ENCODE measurements around the gene RNF223. TPM values are rescaled to one million over a fixed set of nuclear protein-coding genes. Genes with fewer than 3 reads are reported as not detected.
"Not testable (repeated sequence)": the region's sequence is repeated elsewhere in the genome, so short reads cannot be mapped to it uniquely, and the experiment has no call there.

The RNF223 gene
- total RNA-seq, 1 experiment from 2014 or later: not detected

GRCh38 chr1:1058088-1058905 is 15.8 kb downstream of the RNF223 start:
- Histone ChIP-seq H3K79me2 (ENCODE audit: insufficient read depth, low read length) (no peaks in the 10 kb centered on the region), H3K79me1 (ENCODE audit: insufficient read depth, low read depth, low read length, poor library complexity, severe bottlenecking) (no peaks in the 10 kb centered on the region), H3K27me3 (ENCODE audit: insufficient read depth, low read length) (peaks cover 6% of the 10 kb centered on the region; the same call in 1 of the 2 replicates), H4K8ac (replicated peaks; ENCODE audit: insufficient read length, low read depth, low read length) (no peak overlapping the region), H3K18ac (ENCODE audit: insufficient read length, low read depth, low read length) (no peak overlapping the region), H2BK120ac (ENCODE audit: low read depth, low read length, poor library complexity, severe bottlenecking) (no peak overlapping the region), H2AK5ac (ENCODE audit: insufficient read length, low read length) (no peak overlapping the region), H3K14ac (ENCODE audit: insufficient read depth, low read length) (no peak overlapping the region), H2BK12ac (ENCODE audit: insufficient read length, low read depth, low read length) (no peak overlapping the region), H3K4me1 (ENCODE audit: insufficient read depth, low read length) (no peaks in the 10 kb centered on the region), H3T11ph (ENCODE audit: low read length) (no peak overlapping the region), H3K4me2 (ENCODE audit: insufficient read depth, insufficient read length, low read length) (peak overlapping the region; percentile 53), H3K9me3 (ENCODE audit: control insufficient read depth, low read depth, low read length) (no peaks in the 10 kb centered on the region), H3K56ac (ENCODE audit: insufficient read length, low read depth, low read length) (no peak overlapping the region), H4K5ac (ENCODE audit: insufficient read length, low read depth, low read length) (no peak overlapping the region), H3K27ac (ENCODE audit: insufficient read length, low read depth, low read length) (no peak overlapping the region), H2BK20ac (ENCODE audit: low read depth, low read length, poor library complexity, severe bottlenecking) (no peak overlapping the region), H4K20me1 (ENCODE audit: control insufficient read depth, insufficient read depth, insufficient read length) (no peaks in the 10 kb centered on the region), H4K91ac (ENCODE audit: insufficient read length, low read depth, low read length) (no peak overlapping the region), H2AFZ (ENCODE audit: low read length) (no peak overlapping the region), H2BK15ac (ENCODE audit: low read depth, low read length) (no peak overlapping the region), H3K23ac (ENCODE audit: insufficient read length, low read depth, low read length) (no peak overlapping the region), H3K4ac (ENCODE audit: low read depth, low read length) (no peak overlapping the region), H2BK5ac (ENCODE audit: insufficient read length, low read length) (no peak overlapping the region), H3K23me2 (ENCODE audit: insufficient read length, low read depth, low read length, poor library complexity, severe bottlenecking) (peaks cover 8% of the 10 kb centered on the region), H3K9ac (ENCODE audit: extremely low read depth, insufficient read length, low read length) (no peak overlapping the region)
- H3K9me3 Mint-ChIP-seq: no peaks in the 10 kb centered on the region
- DNase-seq: no peak
- H3K4me3 Mint-ChIP-seq: peak overlapping the region; percentile 71 to 86
- no peak for TF ChIP-seq CTCF (conservative IDR thresholded peaks at IDR 0.05)
- H3K27me3 Mint-ChIP-seq (ENCODE audit: low read depth): peaks cover 64% of the 10 kb centered on the region
- H3K27ac Mint-ChIP-seq: no peak overlapping the region
- peaks cover 12 to 17% of the 10 kb centered on the region in 2 experiments for H3K4me1 Mint-ChIP-seq
- WGBS (ENCODE audit: extremely low coverage, insufficient read length, low lambda C conversion rate): no CpG with 5 or more reads among the region's 24 CpGs
- H3K36me3 Mint-ChIP-seq (ENCODE audit: insufficient read depth in 1 of 3, low read depth in 3 of 3): peaks cover 0 to 17% (median 14%) of the 10 kb centered on the region in 3 experiments; a peak in 5 of 7 replicates

GRCh38 chr1:1057769-1058087 is 16.4 kb downstream of the RNF223 start:
- H2BK120ac ChIP-seq (ENCODE audit: low read depth, low read length, poor library complexity, severe bottlenecking); H3K56ac ChIP-seq (ENCODE audit: insufficient read length, low read depth, low read length); H3T11ph ChIP-seq (ENCODE audit: low read length); H3K27ac ChIP-seq (ENCODE audit: insufficient read length, low read depth, low read length); H3K14ac ChIP-seq (ENCODE audit: insufficient read depth, low read length); H3K4me1 ChIP-seq (ENCODE audit: insufficient read depth, low read length); H3K4me2 ChIP-seq (ENCODE audit: insufficient read depth, insufficient read length, low read length); H3K18ac ChIP-seq (ENCODE audit: insufficient read length, low read depth, low read length); H4K8ac ChIP-seq (replicated peaks; ENCODE audit: insufficient read length, low read depth, low read length); H2AFZ ChIP-seq (ENCODE audit: low read length); H3K23ac ChIP-seq (ENCODE audit: insufficient read length, low read depth, low read length); H3K23me2 ChIP-seq (ENCODE audit: insufficient read length, low read depth, low read length, poor library complexity, severe bottlenecking); H3K4ac ChIP-seq (ENCODE audit: low read depth, low read length); H3K79me1 ChIP-seq (ENCODE audit: insufficient read depth, low read depth, low read length, poor library complexity, severe bottlenecking); H4K5ac ChIP-seq (ENCODE audit: insufficient read length, low read depth, low read length); H3K79me2 ChIP-seq (ENCODE audit: insufficient read depth, low read length); H2BK5ac ChIP-seq (ENCODE audit: insufficient read length, low read length); H3K27ac Mint-ChIP-seq; H2BK12ac ChIP-seq (ENCODE audit: insufficient read length, low read depth, low read length); H4K20me1 ChIP-seq (ENCODE audit: control insufficient read depth, insufficient read depth, insufficient read length); H2BK15ac ChIP-seq (ENCODE audit: low read depth, low read length); H3K9me3 Mint-ChIP-seq; H2AK5ac ChIP-seq (ENCODE audit: insufficient read length, low read length); H3K9ac ChIP-seq (ENCODE audit: extremely low read depth, insufficient read length, low read length); H2BK20ac ChIP-seq (ENCODE audit: low read depth, low read length, poor library complexity, severe bottlenecking); H3K9me3 ChIP-seq (ENCODE audit: control insufficient read depth, low read depth, low read length); DNase-seq; H4K91ac ChIP-seq (ENCODE audit: insufficient read length, low read depth, low read length); H3K27me3 ChIP-seq (ENCODE audit: insufficient read depth, low read length): not testable (repeated sequence)
- Mint-ChIP-seq H3K27me3 (ENCODE audit: low read depth) (peaks cover 59% of the 10 kb centered on the region), H3K4me3 (peak overlapping the region in 1 of 2 experiments; percentile 86; a peak in 2 of 5 replicates), H3K4me1 (peaks cover 12 to 17% of the 10 kb centered on the region in 2 experiments), H3K36me3 (ENCODE audit: insufficient read depth in 1 of 3, low read depth in 3 of 3) (peaks cover 2 to 22% (median 20%) of the 10 kb centered on the region in 3 experiments)
- no CpG with 5 or more reads among the region's 15 CpGs for WGBS (ENCODE audit: extremely low coverage, insufficient read length, low lambda C conversion rate)
